CMK (cell line): Measurements from ENCODE around the gene USP5.
A peak's percentile ranks its signal among the peaks of the same experiment; 100 is the strongest.
"Not testable (repeated sequence)": the region's sequence is repeated elsewhere in the genome, so short reads cannot be mapped to it uniquely, and the experiment has no call there.

ENCODE experiments used
- DNase-seq: peaks from one replicate; pipeline ENCODE4 v3.0.0-alpha.2; 2010; ENCODE audit warnings: low read depth

The USP5 gene

DNA sequence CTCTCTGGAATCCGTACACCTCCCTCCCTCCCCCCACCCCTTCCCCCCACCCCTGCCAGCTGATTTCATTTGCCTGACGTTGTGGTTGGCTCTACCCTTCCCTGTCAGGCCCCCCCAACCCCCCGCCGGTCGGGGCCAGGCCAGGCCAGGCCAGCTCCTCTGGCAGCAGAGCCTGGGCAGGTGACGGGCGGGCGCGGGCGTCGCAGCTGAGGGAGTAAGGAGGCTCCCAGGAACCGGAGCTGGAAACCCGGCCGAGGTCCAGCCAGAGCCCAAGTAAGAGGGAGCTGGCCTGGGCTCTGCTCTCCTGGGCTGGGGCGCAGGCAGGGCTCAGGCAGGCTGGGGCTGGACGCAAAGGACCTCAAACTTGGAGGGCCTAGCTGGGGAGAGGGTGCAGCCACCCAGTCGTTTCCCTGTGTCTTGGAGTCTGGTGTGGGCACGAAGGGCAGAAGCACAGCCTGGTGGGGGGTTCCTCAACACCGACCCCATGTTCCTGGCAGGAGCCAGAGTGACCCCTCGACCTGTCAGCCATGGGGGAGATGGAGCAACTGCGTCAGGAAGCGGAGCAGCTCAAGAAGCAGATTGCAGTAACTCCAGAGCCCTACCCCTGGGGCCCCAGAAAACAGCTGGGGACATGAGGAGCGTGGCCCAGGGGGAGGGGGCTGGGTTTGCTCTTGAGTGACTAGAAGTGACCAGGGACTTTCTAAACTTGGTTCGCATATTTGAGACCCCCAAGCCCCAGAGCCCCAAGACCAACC, 11.0 kb upstream of the USP5 start, which contains the start of gene GNB3:
Gene GNB3, plus strand, starts transcription at position 165 of the 755 bp plus-strand sequence. Its CDS starts 363 bp downstream, at position 528.
- no peak for DNase-seq

GRCh38 chr12:6842075-6842474, 9.9 kb upstream of the USP5 start:
- no peak for DNase-seq

GRCh38 chr12:6843118-6843902, 8.6 kb upstream of the USP5 start:
- DNase-seq, result no peak

DNA sequence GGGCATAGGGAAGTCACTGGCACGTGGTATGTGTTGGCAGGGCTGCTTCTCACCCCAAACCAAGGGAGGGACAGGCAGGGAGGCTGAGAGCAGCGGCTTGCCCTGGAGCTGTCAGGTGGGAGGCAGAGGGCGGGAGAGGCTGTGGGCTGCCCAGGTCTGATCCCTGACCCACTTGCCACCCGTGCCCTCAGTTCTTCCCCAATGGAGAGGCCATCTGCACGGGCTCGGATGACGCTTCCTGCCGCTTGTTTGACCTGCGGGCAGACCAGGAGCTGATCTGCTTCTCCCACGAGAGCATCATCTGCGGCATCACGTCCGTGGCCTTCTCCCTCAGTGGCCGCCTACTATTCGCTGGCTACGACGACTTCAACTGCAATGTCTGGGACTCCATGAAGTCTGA, 6.6 kb upstream of the USP5 start:
- DNase-seq, result no peak

DNA sequence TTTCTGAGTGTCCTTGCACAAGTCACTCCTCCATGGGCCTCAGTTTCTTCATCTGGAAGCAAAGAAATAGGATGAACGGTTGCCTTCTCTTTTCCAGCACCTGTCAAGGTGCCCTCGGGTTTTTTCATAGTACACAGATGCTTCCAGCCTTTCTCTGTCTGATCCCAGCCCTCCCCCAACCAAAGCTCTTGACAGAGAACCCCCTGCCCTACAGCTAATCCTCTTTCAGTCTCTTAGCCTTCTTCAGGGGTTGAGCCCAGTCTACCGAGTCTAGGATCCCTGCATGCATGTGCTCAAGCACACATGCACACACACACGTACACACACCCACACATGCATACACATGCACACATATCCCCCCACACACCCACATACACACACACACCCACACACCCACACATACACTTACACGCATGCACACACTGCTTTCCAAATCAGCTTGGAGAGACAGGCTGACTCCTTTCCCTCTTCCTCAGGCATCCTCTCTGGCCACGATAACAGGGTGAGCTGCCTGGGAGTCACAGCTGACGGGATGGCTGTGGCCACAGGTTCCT, 5.6 kb upstream of the USP5 start:
- DNase-seq, result no peak

- no peak for DNase-seq
Observed at GRCh38 chr12:6847676-6848075, 4.3 kb upstream of the USP5 start.

GRCh38 chr12:6849427-6849826, 2.5 kb upstream of the USP5 start:
- no peak for DNase-seq

DNA sequence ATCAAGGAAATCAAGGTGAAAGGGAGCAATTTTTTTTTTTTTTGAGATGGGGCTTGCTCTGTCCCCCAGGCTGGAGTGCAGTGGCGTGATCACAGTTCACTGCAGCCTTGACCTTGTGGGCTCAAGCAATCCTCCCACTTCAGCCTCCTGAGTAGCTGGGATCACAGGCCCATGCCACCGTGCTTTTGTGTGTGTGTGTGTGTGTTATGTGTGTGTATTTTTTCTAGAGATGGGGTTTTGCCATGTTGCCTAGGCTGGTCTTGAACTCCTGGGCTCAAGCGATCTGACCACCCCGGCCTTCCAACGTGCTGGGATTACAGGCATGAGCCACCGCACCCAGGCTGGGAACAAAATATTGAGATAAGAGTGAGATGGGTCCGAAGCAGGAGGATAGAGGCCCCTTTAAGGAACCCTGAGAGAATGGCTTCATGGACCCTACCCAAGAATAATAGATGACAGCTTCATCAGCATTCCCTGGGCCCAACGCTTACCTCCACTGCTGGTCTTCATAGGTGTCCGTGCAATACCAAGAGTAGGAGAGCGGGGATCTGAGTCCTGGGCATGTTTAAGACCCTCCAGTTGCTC, 1.9 kb upstream of the USP5 start:
- no peak for DNase-seq

DNA sequence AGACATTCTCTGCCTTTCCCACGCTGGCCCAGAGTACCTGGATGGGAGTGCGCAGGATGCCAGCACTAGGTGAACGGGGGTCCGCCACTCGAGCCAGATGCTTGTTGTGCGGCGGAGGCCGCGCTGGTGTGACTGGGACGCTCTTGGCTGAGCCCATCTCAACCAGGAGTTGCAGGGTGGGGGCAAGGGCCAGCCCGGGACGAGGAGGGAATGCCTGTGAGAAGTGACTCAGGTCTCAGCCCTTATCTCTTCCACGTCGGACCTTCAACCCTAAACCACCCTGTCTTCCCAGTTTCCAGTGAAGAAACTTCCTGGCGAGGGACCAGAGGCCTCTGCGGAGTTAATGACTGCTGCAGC, 1.2 kb upstream of the USP5 start:
- DNase-seq, result no peak

- peak; percentile 97 for DNase-seq
Observed at GRCh38 chr12:6851153-6851920, 613 bp upstream of the USP5 start, which contains the start of gene CDCA3. CDCA3 (minus strand) TSS chr12:6851286; CDS start chr12:6850952, 334 bp downstream.

- no peak for DNase-seq
Observed at GRCh38 chr12:6852651-6853354, 853 bp downstream of the USP5 start.

GRCh38 chr12:6853626-6854025, 1.7 kb downstream of the USP5 start:
- no peak for DNase-seq

DNA sequence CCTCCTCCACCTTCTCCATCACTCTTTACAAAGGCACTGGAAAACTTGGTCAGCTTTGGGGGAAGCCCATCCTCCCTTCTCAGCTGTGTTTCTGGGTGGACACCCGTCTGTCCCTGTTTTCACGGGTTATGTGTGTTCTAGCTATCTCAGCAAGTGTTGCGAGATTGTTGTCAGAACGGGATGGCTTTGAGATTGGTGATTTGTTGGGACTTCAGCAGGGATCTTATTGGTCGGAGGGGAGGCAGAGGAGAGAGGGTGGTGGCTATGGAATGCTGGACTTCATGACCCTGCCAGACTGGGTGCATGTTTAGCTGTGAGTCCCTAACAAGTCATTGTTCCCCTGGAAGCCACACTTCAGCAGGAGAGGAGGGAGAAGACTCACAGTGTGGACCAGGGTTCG, 2.1 kb downstream of the USP5 start:
- no peak for DNase-seq

GRCh38 chr12:6855322-6855721, 3.4 kb downstream of the USP5 start:
- DNase-seq, result no peak

DNA sequence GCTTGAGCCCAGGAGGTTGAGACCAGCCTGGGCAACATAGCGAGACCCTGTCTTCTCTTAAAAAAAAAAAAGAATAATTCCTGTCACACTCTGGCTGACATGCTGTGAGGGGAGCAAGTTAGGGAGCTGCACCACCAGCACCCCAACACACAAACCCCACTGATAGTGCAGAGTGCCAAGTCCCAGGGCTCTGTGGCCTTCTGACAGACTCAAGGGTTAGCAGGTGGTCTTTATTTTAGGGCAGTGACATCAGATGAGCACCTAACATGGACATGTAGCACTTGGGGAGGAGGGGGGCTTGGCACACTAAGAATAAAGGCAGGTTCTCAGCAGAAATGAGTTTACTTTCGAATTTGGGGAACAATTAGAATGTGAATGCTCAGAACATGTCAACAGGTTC, 6.8 kb downstream of the USP5 start:
- DNase-seq, result no peak

DNA sequence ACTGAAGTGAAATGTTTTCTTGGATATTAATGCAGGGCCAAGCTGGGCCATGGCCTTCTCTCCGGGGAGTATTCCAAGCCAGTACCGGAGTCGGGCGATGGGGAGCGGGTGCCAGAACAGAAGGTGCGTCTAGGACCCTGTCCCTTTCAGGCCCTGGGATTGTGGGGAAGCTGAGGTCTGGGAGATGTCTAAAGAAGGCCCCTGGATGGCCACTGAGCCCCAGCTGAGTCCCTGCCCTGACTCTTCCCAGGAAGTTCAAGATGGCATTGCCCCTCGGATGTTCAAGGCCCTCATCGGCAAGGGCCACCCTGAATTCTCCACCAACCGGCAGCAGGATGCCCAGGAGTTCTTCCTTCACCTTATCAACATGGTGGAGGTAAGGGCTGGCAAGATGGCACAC, 8.2 kb downstream of the USP5 start:
- DNase-seq, result no peak

DNA sequence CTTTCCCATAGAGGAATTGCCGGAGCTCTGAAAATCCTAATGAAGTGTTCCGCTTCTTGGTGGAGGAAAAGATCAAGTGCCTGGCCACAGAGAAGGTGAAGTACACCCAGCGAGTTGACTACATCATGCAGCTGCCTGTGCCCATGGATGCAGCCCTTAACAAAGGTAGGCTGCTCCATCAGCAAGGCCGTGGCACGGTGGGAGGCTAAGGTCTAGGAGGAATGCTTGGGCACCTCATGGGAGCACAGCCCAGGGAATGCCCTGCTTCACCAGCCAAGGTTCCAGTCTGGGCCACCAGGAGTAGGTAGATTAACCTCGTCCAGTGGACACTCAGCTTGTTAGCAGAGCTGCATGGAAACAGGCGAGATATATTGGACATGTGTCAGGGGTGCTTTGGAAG, 9.0 kb downstream of the USP5 start:
- DNase-seq, result no peak

DNA sequence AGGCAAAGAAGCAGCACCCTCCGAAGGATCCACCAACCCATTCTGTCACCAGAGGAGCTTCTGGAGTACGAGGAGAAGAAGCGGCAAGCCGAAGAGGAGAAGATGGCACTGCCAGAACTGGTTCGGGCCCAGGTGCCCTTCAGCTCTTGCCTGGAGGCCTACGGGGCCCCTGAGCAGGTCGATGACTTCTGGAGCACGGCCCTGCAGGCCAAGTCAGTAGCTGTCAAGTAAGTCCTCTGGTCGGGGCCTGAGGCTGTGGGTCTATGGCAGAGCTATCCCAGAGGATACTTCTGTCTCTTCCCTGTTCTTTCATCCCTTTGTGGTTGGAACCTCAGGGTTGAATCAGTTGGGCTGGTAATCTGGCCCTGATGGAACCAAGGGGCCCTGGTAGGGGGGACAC, 9.4 kb downstream of the USP5 start:
- no peak for DNase-seq

- no peak for DNase-seq
Observed at GRCh38 chr12:6863033-6863432, 11.1 kb downstream of the USP5 start.

DNA sequence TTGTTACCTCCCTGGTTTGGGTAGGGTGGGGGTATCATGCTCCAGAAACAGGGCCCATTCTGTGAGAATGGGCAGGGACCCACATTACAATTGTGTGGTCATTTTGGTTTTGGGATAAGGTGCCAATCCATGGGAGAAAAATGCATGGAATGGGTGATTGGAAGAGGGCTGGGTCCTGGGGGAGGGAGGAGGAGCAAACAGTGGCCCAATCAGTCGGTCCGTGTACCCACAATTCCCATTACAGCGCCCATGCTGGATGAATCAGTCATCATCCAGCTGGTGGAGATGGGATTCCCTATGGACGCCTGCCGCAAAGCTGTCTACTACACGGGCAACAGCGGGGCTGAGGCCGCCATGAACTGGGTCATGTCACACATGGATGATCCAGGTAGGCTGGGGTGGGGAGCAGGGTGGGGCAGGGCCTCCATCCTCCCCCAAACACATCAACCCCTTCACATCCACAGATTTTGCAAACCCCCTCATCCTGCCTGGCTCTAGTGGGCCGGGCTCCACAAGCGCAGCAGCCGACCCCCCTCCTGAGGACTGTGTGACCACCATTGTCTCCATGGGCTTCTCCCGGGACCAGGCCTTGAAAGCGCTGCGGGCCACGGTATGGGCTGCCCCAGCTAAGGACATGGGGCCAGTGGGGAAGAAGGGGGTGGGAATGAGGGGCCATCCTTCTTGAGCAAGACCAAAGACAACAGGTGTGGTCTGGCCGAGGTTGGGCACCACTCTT, 11.8 kb downstream of the USP5 start:
- no peak for DNase-seq

- DNase-seq, result not testable (repeated sequence)
Observed at GRCh38 chr12:6865307-6865706, 13.4 kb downstream of the USP5 start.
